ENCODE measurements around the gene PRCC. TPM values are rescaled to one million over a fixed set of nuclear protein-coding genes. Genes with fewer than 3 reads are reported as not detected.

Gene PRCC
- total RNA-seq, 1 experiment from 2014 or later, result 80.4 TPM

DNA sequence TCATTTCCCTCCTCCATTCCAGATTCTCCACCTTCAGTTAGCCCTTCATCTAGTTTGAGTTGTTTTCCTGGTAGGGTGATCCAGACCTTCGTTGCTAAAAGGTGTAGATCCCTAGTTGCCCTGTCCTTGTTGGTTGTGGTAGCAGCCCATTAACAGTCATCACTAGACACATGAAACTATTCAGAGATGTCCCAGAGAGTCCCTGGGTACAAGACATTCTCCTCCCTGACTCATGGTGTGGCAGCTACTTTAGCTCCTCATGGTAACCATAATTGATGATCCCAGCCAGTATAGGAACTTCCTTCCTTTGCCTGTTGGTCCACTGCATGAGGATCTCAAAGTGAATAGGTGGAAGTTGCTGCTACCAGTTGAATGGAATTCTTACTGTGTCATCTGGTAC is 55.3 kb downstream of the PRCC start:
- intact Hi-C loops (cut with micrococcal nuclease; ENCODE audit: unreplicated experiment), result no loop called here
- H3K4me1 Mint-ChIP-seq (ENCODE audit: low read depth, unreplicated experiment), result no peaks in the 10 kb centered on the region
- TF ChIP-seq CTCF (IDR thresholded peaks at IDR 0.05; ENCODE audit: unreplicated experiment), result no peak
- BruUV-seq (replicated peaks), result no TSS peak
- H3K4me3 Mint-ChIP-seq (ENCODE audit: low read depth, unreplicated experiment), result no peak overlapping the region
- H3K36me3 Mint-ChIP-seq (ENCODE audit: insufficient read depth, unreplicated experiment), result no peaks in the 10 kb centered on the region
- H3K9me3 Mint-ChIP-seq (ENCODE audit: low read depth, unreplicated experiment), result no peaks in the 10 kb centered on the region
- DNase-seq, result no peak
- H3K27me3 Mint-ChIP-seq (ENCODE audit: unreplicated experiment), result peaks cover 63% of the 10 kb centered on the region
- H3K27ac Mint-ChIP-seq (ENCODE audit: unreplicated experiment), result no peak overlapping the region
- CTCF ChIA-PET, result no interaction called here

DNA sequence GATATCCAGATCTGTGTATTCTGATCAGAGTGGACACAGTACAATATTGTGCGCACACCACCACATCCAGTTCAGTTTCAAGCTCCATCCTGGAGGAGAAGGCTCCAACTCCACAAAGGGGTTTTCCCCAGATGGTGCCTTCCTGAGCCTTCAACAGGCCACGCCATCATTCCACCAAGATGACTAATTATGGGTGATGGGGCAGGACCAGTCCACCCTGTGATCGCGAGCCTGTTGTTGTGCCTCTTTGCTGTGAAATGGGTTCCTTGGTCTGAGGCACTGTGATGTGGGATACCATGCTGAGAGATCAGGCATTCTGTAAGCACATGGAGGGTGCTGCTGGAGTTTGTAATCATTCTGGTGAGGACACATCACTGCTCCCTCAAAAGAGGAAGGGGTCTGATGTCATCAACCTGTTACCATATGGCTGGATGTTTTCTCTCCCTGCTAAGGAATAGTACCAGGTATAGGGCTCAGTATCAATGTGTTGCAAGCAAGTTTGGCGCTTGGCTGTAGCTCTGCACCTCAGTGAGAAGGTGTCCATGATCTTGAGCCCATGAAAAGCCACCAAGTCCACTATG is 56.0 kb downstream of the PRCC start:
- no TSS peak for BruUV-seq (replicated peaks)
- Mint-ChIP-seq H3K36me3 (ENCODE audit: insufficient read depth, unreplicated experiment) (no peaks in the 10 kb centered on the region), H3K4me3 (ENCODE audit: low read depth, unreplicated experiment) (no peak overlapping the region), H3K4me1 (ENCODE audit: low read depth, unreplicated experiment) (no peaks in the 10 kb centered on the region), H3K27ac (ENCODE audit: unreplicated experiment) (no peak overlapping the region), H3K9me3 (ENCODE audit: low read depth, unreplicated experiment) (no peaks in the 10 kb centered on the region), H3K27me3 (ENCODE audit: unreplicated experiment) (peaks cover 70% of the 10 kb centered on the region)
- DNase-seq, result no peak
- CTCF ChIA-PET, result no interaction called here
- intact Hi-C loops (cut with micrococcal nuclease; ENCODE audit: unreplicated experiment), result no loop called here
- TF ChIP-seq CTCF (IDR thresholded peaks at IDR 0.05; ENCODE audit: unreplicated experiment), result no peak

GRCh38 chr1:156826630-156827029 is 59.3 kb downstream of the PRCC start:
- BruUV-seq (replicated peaks), result no TSS peak
- no peaks in the 10 kb centered on the region for H3K4me1 Mint-ChIP-seq (ENCODE audit: low read depth, unreplicated experiment)

GRCh38 chr1:156828400-156829124 is 61.2 kb downstream of the PRCC start:
- no peaks in the 10 kb centered on the region for H3K9me3 Mint-ChIP-seq (ENCODE audit: low read depth, unreplicated experiment)
- CTCF ChIA-PET, result interaction anchor here (0.5 kb wide), 1 partner anchor 117 kb away, joined by 3 read pairs; no protein-coding TSS in a partner anchor
- H3K4me1 Mint-ChIP-seq (ENCODE audit: low read depth, unreplicated experiment), result no peaks in the 10 kb centered on the region
- intact Hi-C loops (cut with micrococcal nuclease; ENCODE audit: unreplicated experiment), result no loop called here
- H3K4me3 Mint-ChIP-seq (ENCODE audit: low read depth, unreplicated experiment), result no peak overlapping the region
- DNase-seq, result no peak
- no peak overlapping the region for H3K27ac Mint-ChIP-seq (ENCODE audit: unreplicated experiment)
- no peaks in the 10 kb centered on the region for H3K36me3 Mint-ChIP-seq (ENCODE audit: insufficient read depth, unreplicated experiment)
- TF ChIP-seq CTCF (IDR thresholded peaks at IDR 0.05; ENCODE audit: unreplicated experiment), result no peak
- H3K27me3 Mint-ChIP-seq (ENCODE audit: unreplicated experiment), result peaks cover 73% of the 10 kb centered on the region
- no TSS peak for BruUV-seq (replicated peaks)

More at GRCh38 chr1:156826630-156827029, 59.3 kb downstream of the PRCC start:
- Mint-ChIP-seq H3K4me3 (ENCODE audit: low read depth, unreplicated experiment) (no peak overlapping the region), H3K27ac (ENCODE audit: unreplicated experiment) (no peak overlapping the region), H3K9me3 (ENCODE audit: low read depth, unreplicated experiment) (no peaks in the 10 kb centered on the region), H3K27me3 (ENCODE audit: unreplicated experiment) (peaks cover 73% of the 10 kb centered on the region), H3K36me3 (ENCODE audit: insufficient read depth, unreplicated experiment) (no peaks in the 10 kb centered on the region)
- no peak for DNase-seq
- CTCF ChIA-PET, result interaction anchor here (0.6 to 0.7 kb wide), 2 partner anchors 11 to 28 kb away, joined by 3 to 5 read pairs; no protein-coding TSS in a partner anchor
- no peak for TF ChIP-seq CTCF (IDR thresholded peaks at IDR 0.05; ENCODE audit: unreplicated experiment)
- intact Hi-C loops (cut with micrococcal nuclease; ENCODE audit: unreplicated experiment), result no loop called here
